ENCODE measurements around the gene ZNF324B.
"Not testable (repeated sequence)": the region's sequence is repeated elsewhere in the genome, so short reads cannot be mapped to it uniquely, and the experiment has no call there.

The ZNF324B gene

GRCh38 chr19:58480831-58481230, 29.4 kb downstream of the ZNF324B start:
- no peak for DNase-seq

- no peak for DNase-seq
These were observed 30.9 kb downstream of the ZNF324B start for GRCh38 chr19:58482372-58482771.

- DNase-seq: no peak
These were observed 32.4 kb downstream of the ZNF324B start for GRCh38 chr19:58483776-58484175.

- DNase-seq: not testable (repeated sequence)
These were observed 32.9 kb downstream of the ZNF324B start for GRCh38 chr19:58484349-58484748.

GRCh38 chr19:58491393-58491792, 40.0 kb downstream of the ZNF324B start:
- DNase-seq: no peak

- DNase-seq: no peak
These were observed 40.8 kb downstream of the ZNF324B start for GRCh38 chr19:58492265-58492664.

GRCh38 chr19:58497634-58498170, 46.3 kb downstream of the ZNF324B start:
- DNase-seq: no peak

- DNase-seq: no peak
These were observed 47.0 kb downstream of the ZNF324B start for GRCh38 chr19:58498316-58499020.

- DNase-seq: peak; percentile 98
These were observed 47.9 kb downstream of the ZNF324B start for GRCh38 chr19:58499021-58499927.

- no peak for DNase-seq
These were observed 48.8 kb downstream of the ZNF324B start for GRCh38 chr19:58500242-58500641.
